Fibroblast of the aortic adventitia (primary cell): ENCODE results near the gene MOGAT2. TPM values are rescaled to one million over a fixed set of nuclear protein-coding genes. Genes with fewer than 3 reads are reported as not detected.

Experiments used
- DNase-seq: peaks from one replicate; pipeline ENCODE4 v3.0.0-alpha.2; 2010; ENCODE audit warnings: low read depth
- H3K4me3 ChIP-seq: 2 replicates; pipeline ENCODE4 v1.5.1; 2011; ENCODE audit warnings: low read depth, mild to moderate bottlenecking, control low read depth, low read length, moderate library complexity
- total RNA-seq: library from RNA; depleted of rRNA; stranded (reverse); fragments of >200 nt; gene quantifications from 2 replicates; pipeline ENCODE4 v1.2.3, GENCODE V29; 2012; ENCODE audit warnings: low replicate concordance
- TF ChIP-seq, protein P1 (sequence below): IDR thresholded peaks from 2 replicates; pipeline ENCODE4 v1.5.1; 2011; ENCODE audit warnings: mild to moderate bottlenecking, low read length, control low read depth, inconsistent platforms; ENCODE audit not compliant: insufficient read depth

Gene MOGAT2
- total RNA-seq, 1 donor: not detected

GRCh38 chr11:75771646-75772410 lies 54.2 kb downstream of the MOGAT2 start:
- TF ChIP-seq, protein P1, sequence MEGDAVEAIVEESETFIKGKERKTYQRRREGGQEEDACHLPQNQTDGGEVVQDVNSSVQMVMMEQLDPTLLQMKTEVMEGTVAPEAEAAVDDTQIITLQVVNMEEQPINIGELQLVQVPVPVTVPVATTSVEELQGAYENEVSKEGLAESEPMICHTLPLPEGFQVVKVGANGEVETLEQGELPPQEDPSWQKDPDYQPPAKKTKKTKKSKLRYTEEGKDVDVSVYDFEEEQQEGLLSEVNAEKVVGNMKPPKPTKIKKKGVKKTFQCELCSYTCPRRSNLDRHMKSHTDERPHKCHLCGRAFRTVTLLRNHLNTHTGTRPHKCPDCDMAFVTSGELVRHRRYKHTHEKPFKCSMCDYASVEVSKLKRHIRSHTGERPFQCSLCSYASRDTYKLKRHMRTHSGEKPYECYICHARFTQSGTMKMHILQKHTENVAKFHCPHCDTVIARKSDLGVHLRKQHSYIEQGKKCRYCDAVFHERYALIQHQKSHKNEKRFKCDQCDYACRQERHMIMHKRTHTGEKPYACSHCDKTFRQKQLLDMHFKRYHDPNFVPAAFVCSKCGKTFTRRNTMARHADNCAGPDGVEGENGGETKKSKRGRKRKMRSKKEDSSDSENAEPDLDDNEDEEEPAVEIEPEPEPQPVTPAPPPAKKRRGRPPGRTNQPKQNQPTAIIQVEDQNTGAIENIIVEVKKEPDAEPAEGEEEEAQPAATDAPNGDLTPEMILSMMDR: no peak
- peak; percentile 91 for DNase-seq
- H3K4me3 ChIP-seq: no peak overlapping the region

- DNase-seq: no peak
- no peak overlapping the region for H3K4me3 ChIP-seq
- TF ChIP-seq, protein P1: no peak
Measured at GRCh38 chr11:75773595-75774353, 56.1 kb downstream of the MOGAT2 start.

DNA sequence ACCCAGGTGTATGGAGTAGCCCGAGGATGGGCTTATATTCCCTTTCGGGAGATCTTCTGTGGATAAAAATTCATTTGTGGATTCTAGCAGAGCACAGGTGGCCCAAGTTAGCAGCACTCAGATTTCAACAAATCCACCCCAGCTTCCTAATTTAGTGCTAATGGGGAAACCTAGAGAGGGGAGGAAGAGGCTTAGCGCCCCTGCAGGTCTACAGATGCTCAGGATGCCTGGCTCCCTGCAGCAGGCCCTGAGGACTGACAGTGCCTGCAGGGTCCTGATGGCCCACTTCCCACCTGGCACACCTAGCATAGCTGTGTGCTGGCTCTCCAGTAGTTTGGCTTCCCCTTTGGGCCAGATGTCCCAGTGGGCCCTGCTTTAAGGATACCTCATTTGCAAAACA lies 57.4 kb downstream of the MOGAT2 start:
- TF ChIP-seq, protein P1: no peak
- no peak overlapping the region for H3K4me3 ChIP-seq
- DNase-seq: no peak

GRCh38 chr11:75776546-75776945 lies 58.9 kb downstream of the MOGAT2 start:
- H3K4me3 ChIP-seq: no peak overlapping the region
- TF ChIP-seq, protein P1: no peak
- no peak for DNase-seq

DNA sequence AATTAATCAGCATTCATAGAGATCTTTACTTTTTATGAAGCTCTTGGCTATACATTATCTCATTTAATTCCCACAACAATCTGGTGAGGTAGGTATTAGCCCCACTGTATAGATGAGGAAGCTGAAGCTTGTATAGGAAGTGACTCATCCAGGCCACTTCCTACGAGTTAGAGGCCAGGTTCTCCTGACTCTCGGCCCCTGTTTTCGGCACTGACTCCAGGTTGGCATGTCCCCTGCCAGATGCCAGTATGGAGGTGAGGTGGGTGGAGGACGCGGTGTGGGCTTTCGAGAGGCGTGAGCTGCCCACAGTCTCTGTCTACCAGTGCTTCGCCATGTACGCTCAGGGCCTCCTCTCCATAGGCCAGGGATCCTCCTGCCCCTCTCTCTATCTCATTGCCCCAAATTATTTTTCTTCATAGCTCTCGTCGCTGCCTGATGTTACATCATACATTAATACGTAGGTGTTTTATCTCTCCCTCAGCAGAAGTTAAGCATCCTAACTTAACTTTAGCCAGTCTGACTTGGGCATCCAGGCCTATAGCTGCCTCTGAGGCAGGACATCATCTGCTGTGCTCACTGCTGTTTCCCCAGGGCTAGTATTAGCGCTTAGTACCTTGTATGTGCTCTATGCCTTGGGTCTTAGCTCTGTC lies 59.9 kb downstream of the MOGAT2 start:
- no peak for DNase-seq
- TF ChIP-seq, protein P1: no peak
- H3K4me3 ChIP-seq: no peak overlapping the region

DNA sequence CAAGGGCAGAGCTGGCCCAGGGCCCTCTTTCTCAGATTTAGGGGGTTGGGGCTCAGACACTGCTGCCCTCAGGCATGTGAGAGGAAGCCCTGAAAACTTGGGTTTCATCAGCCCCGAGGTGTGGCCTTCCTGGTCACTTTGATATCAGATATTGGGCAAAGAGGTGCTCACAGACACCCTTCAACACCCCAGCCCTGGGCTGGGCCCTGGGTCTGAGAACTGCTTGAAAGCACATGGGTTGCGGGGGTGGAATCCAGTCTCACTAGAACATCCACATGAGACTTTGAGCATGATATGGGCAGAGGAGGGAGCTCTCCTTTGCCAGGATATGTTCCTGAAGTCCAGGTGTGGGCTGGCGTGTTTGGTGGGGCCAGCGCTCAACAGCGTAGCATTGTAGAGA lies 61.3 kb downstream of the MOGAT2 start:
- DNase-seq: no peak
- H3K4me3 ChIP-seq: no peak overlapping the region
- TF ChIP-seq, protein P1: no peak
